Superior temporal gyrus (tissue), 1 donor: ENCODE results near the gene SWI5.
A peak's percentile ranks its signal among the peaks of the same experiment; 100 is the strongest.

Experiments
- DNase-seq: peaks from one replicate; pipeline ENCODE4 v3.0.0-alpha.2; 2016; ENCODE audit errors: extremely low spot score

Gene SWI5

DNA sequence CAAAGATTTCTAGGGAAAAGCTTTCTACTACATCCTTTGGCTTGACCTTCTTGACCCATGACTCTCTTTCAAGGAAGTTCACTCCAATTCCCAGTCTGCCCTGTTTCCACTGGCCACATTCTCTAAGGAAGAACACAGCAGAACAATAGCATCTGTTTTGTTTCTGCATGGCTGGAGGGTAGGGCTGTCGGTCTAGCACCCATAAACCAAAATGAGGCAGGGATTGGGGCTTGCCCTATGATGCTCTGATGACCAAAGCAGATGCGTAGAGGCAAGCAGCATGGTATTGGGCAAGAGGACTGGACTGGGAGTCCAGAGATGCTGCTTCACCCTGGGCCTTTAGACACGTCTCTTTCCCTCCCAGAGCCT, 24.4 kb upstream of the SWI5 start:
- no peak for DNase-seq

DNA sequence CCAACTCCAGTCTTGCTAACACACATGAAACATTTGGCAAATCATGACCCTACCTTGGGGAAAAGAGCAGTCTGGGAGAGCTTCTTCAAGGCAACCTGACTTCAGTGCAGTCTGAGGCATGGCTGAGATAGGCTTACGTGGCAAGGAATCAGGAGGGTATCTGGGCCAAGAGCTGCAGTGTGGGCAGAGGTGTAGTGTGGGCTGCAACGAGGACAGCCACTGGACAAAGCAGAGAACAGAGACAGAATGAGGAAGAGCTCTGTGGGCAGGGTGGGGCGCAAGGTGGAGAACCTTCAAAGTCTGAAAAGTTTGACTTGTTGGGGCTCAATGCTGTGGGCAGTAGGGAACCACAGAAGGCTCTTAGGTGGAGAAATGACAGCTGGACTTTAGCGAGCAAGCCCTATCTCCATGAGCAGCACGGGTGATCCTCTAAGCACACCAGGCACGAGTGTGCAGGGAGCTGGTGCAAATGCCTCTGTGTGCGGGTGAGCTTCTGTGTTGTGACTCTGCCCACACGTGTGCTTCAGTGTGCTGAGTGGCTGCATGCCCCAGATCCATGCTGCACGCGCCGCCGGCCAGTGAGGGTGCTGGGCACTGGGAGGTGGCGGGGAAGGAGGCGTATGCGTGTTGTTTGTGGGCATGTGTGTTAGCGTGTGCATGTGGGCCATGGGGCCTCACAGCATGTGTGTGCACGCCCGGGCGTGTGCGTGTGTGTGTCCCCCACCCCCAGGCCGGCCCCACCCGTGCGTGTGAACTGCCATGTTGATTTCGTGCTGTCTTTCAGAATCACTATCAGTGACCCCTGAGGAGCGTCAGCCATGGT, 23.5 kb upstream of the SWI5 start:
- DNase-seq: no peak

DNA sequence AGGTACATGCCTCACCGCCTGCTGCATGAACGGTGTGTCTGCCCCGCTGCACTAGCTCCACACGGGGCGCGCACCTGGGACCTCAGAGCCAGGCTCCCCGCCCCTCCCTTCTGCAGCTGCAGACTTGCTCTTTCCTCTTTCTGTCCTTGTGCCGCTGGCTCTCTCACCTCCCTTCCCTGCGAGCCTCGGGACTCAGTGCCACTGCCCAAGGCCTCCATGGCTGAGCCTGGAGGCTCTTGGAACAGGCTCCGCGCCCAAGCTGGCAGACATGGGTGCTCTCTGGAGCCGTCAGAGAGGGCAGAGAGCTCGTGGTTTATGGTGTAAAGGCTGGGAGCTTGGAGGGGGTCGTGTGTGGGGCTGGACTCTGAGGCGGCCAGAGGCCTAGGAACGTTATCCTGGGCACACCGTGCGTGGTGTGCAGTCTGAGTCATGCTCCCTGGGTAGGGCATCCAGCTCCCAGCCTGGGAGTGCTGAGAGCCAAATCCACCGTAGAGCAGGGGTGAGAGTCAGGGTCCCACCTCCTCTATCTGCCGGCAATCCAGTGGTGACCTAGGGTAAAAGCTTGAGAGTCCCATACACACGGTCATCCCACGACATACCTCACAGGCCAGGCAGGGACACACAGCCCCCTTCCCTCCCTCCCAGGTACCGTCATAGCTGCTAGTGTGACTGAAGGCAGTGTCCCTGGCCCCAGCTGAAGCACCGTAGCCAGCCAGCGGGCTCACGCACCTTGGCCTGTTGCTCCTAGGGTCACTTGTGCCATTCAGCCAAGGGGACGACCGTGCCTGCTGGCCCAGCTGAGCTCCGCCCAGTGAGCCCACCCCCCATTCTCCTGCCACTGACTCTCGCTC, 22.7 kb upstream of the SWI5 start:
- no peak for DNase-seq

- no peak for DNase-seq
Observed at GRCh38 chr9:128253991-128254346, 22.1 kb upstream of the SWI5 start.

DNA sequence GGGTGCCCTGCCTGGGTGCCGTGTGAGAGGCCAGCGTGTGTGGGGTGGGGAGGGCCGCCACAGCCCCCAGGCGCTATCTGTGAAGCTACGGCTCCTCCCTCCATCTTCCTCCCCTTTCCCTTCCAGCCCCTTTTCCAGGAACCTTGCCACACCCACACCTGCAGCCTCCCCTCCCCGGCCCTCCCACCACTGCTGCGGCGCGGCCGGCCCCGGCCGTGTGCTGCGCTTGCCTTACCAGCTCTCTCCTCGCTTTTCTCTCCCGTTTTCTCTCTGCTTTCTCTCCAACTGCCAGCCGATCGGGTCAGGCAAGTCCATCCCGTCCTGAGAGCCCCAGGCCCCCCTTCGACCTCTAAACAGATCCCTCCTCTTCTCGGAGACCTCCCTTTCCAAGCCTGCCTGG, 21.7 kb upstream of the SWI5 start:
- DNase-seq: no peak

DNA sequence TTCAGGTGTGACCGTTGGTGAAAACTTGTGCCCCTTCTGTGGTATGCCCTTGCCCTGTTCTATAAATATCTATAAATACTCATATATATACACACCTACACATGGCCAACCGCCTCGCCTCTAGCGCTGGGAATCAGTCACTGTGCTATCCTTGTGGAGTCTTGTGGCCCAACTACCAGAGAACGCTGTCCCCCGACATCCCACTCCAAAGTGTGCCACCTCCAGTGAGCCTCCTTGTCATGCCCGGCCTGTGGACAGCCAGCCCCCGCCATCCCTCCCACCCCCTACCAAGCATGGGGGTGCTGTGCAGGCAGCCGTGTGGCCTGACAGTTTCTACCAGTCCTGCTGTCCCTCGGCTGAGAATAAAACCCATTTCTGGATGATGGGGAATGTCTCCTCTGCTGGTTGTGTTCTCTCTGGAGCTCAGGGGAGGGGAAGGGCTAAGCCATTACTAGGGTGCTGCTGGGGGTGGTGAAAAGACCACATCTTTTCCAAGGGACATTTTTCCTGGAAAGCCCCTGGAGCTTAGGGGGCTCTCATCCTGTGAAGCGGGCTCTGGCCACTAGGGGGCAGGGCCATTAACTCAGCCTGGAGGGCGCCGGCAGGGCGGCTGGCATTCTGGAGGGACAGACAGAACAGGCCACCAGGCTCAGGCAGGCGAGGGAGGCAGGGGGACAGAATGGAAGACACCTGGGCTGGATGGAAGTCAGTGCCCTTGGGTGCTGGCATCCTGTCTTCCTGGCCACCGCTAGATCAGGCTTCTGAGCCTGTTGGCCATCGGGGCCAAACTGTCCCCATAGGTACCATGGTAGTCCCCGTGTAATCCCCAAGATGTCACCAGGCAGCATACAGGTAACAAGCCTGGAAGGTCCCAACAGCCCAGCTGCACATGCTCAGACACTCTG, 21.0 kb upstream of the SWI5 start:
- DNase-seq: peak; percentile 79

DNA sequence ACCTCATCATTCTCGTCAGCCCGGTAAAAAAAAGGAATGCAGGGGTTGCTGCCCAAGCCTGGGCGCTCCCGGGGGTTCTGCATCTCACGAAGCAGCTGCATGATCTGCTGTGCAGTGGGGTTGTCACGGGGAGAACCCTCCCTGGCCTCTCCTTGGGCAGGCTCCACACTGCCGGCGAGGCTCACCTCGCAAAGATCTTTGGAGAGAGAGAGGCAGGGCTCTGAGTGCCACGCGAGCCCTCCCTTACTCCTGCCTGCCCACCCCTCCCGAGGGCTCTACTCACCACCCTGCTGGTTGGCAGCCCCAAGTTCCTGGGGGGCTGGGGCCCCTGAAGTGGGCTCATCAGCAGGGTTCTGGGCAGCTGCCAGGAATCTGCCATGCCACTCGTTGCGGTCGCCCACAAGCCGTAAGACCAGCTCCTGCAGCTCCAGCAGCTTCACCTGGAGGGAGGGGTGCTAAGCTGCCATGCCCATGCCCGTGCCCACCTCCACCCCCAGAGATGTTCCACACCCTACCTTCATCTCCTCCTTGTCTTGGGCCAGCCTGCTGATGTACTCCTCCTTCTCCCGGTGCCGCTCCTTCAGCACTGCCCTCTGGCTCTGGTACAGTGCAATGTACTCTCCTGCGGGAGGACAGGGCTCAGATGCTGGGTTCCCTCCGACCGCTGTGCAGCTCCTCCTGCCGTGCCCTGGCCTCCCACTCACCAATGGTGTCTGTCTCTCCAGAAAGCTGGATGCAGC, 18.8 kb upstream of the SWI5 start:
- DNase-seq: no peak

GRCh38 chr9:128257907-128258306, 18.2 kb upstream of the SWI5 start:
- no peak for DNase-seq

DNA sequence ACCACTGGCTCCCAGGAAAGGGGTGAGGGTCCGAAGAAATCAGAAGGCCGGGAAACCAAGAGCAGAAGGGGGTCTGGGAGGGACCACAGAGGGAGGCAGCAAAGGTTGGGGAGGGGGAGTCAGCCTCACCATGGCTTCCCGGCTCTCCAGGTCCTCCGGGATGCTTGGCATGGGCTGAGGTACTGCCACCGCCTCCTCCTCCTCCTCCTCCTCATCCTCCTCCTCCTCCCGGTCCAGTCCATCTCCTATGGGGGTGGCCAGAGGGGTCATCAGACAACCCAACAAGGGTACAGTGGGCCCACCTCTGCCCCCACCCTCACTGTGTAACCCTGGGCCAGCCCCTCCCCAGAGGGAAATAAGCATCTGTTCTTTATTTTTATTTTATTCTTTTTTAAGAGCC, 17.8 kb upstream of the SWI5 start:
- no peak for DNase-seq

DNA sequence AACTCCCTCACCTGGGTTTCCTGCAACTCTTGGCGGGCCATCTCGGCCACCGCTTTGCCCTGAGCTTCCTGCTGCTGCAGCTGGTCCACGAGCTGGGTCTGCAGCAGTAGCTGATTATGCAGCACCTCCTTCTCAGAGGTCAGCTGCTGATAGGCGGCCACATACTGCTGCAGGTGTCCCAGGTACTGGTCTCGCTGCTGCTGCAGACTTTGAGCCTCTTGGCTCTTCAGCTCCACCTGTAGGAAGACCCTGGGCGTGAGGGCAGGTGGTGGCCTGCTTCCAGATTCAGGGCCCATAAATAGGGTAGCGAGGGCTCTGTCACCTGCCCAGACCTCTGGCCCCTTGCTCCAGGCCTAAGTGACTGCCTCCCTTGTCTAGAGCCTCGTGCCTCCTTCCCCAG, 16.9 kb upstream of the SWI5 start:
- no peak for DNase-seq

DNA sequence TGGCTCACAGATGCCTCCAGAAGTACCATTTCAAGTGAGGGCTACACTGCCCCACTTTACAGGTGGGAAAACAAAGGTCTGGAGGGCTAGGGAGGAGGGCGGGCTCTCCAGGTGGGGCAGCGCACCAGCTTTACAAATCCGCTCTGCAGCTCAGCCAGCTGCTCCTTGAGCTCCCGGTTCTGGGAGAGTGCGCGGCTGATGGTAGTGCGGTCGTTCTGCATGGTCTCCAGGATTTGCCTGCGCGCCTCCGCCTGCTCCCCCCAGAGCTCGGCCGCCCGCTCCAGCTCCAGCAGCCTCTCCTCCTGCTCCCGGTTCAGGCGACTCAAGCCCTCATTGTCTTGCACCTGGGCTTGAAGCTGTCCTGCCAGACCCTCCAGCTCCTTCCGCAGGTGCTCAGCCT, 15.7 kb upstream of the SWI5 start:
- DNase-seq: no peak

DNA sequence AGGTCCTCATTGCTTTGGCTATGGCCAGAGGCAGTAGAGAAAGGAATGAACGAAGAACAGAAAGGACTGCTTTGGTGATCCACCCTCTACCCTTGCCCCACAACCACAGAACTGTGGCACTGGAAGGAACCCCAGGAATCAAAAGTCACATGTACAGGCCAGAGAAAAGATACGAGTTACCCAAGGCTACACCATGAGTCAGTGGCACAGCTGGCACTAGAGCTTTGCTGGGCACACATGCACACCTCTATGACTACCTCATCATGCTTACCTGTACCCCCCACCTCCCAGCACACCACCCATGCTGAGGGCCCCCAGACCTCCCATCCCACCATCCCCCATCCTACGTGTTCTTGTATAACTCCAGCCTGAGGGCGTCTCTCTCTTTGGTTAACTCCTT, 13.4 kb upstream of the SWI5 start:
- no peak for DNase-seq

DNA sequence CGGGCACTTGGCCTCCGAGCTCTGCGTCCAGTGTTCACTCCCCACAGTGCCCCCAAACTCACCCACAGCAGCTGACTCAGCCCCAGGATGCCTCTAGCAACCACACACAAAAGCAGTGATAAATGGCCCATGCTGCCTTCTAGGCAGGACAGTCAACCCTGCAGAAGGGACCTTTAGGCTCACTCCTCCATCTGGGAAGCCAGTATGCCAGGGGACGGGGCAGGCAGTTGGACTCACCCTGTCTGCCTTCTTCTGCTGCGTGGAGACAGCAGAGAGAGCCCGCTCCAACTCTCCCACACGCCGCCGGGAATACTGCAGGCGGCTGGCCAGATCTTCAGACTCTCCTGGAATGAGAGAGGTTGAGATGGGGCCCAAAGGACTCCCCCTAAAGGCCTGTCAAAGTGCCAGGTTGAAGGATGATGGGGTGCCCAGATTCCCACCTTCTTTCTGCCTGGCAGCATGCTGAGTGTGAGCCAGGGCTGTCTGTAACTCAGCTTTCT, 10.7 kb upstream of the SWI5 start:
- no peak for DNase-seq

DNA sequence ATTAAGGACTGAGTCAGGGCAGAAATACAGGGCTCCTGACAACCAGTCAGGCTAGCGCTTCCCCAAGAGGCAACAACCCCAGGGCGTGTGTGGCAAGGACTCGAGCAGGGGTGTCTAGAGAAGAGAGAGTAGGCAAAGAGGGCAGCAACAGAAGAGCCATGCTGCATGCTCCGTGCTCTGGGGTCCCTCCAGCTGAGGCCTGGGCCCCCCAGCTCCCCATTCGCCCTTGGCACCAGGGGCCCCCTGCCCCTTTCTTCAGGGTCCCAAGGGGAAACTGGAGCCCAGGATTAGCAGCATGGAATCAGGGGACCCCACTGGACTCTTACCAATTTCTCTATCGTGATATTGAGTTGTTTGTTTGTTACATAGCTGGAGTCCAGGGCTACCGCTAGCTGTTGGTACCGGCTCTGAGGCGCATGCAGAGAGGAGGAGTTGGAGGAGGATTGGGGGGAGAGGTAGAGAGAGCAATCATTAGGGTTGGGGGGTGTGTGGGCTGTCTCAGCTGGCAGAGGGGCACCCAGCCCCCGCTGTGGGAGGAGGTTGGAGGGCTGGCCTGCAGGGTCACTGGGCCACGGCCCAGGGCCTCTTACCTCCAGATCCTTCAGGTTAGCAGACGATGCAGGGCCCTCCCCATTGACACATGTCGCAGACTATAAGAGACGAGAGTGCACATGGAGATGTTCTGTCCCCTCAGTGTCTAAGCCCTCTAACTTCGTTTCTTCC, 9.0 kb upstream of the SWI5 start:
- no peak for DNase-seq

DNA sequence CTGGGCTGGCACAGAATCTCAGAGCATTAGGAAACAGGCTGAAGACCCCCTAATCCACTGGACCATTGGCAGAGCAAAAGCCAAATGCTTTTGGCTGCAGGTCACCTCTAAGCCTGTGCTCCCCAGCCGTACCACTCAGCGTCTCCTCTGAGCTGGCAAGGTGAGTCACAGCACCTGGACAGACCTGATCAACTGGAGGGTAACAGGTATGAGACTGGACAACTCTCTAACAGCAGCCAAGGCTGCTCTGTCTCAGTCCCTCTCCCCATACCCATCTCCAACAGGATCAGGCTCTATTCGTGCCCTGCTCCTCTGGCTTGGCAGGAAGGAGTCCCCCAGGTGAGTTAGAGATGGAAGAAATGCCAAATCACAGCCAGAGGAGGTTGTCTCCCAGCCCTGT, 5.0 kb upstream of the SWI5 start:
- no peak for DNase-seq

DNA sequence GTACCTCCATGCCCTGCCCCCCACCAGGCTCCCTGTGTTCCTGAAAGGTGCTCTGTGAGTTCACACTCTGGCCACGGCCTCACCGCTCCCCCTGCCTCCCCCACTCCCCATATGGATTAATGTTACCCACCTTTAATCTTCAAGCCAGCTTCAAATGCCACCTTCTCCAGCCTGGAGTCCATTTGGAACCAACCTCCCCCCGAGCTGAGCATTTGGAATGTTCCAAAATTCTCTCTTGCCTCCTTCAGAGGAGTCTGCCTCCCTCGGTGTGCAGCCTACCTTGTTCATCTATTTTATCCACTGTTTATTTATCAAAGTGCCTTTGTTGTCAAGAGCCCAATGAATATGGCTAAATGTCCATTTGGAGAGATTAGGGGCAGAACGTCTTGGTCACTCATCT, 4.6 kb upstream of the SWI5 start:
- DNase-seq: no peak

DNA sequence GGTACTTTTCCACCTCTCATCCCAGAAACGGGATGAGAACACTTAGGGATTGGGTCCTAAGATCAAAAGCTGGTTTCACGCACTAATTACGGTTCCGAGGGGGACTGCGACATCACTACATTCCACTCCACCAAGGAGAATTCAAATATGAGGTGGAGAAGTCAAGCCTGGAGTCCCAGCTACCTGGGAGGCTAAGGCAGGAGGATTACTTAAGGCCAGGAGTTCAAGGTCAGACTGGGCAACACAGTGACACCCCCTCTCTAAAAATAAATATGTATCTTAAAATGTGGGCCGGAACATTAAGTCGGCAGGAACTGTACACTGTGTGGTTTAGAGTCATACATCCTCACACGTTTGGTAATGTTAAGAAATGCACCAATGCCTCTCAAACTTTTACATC, 1.8 kb upstream of the SWI5 start:
- no peak for DNase-seq

- no peak for DNase-seq
Observed at GRCh38 chr9:128275198-128276007, 673 bp upstream of the SWI5 start, which contains the start of gene GOLGA2. Gene GOLGA2 (minus strand): TSS chr9:128276007. CDS start chr9:128275976, 31 bp downstream.

- DNase-seq: no peak
Observed at GRCh38 chr9:128276574-128277270, 646 bp downstream of the SWI5 start.
